ENCODE results near the gene SH3PXD2A. TPM values are rescaled to one million over a fixed set of nuclear protein-coding genes. Genes with fewer than 3 reads are reported as not detected.
A peak's percentile ranks its signal among the peaks of the same experiment; 100 is the strongest.

Gene SH3PXD2A
- total RNA-seq, 4 donors from 2014 or later, result 55.7 to 71.8 (median 66.8) TPM

DNA sequence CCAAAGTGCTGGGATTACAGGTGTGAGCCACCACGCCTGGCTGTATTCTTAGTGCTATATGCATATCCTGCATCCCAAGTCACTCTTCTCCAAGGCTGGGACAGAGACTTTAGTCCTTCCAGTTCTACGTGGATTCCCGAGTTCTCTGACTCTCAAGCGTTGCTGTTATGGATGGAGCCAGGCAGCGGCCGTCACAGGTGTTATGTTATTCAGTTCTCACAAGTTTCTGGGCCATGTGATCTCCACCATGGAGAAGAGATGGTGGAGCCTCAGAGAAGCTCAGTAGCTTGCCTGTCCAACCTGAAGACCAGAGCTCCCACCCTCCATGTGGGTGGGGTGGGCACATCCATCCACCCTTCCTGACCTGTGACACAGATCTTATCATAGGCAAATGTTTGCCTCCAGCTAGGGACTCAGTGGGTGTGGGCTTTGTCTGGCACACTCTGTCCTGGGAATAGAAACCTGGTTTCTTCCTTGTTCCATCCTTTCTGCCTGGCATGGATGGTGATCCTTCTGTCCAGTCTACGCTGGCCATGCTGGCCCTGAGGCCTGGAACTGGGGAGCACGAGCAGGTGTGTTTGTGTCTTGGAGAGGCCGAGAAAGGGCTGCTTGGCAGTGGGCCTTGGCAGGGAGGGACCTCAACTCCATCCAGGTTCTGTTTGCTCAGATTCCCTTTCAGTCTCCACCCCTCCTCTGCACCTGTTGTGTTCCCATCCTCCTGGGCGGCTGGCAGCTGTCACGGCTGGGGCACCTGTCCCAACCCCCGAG is 306.6 kb downstream of the SH3PXD2A start:
- Histone ChIP-seq H3K36me3 (no peaks in the 10 kb centered on the region), H3K27me3 (no peaks in the 10 kb centered on the region), H3K9me3 (no peaks in the 10 kb centered on the region), H3K4me3 (no peak overlapping the region), H3K27ac (no peak overlapping the region), H3K4me1 (no peaks in the 10 kb centered on the region)
- 81% methylated on average over 12 of the region's 12 CpGs for WGBS
- TF ChIP-seq POLR2AphosphoS5 (IDR thresholded peaks at IDR 0.05) (no peak), EP300 (IDR thresholded peaks at IDR 0.05) (no peak), POLR2A (IDR thresholded peaks at IDR 0.05) (no peak)
- TF ChIP-seq, protein P1, sequence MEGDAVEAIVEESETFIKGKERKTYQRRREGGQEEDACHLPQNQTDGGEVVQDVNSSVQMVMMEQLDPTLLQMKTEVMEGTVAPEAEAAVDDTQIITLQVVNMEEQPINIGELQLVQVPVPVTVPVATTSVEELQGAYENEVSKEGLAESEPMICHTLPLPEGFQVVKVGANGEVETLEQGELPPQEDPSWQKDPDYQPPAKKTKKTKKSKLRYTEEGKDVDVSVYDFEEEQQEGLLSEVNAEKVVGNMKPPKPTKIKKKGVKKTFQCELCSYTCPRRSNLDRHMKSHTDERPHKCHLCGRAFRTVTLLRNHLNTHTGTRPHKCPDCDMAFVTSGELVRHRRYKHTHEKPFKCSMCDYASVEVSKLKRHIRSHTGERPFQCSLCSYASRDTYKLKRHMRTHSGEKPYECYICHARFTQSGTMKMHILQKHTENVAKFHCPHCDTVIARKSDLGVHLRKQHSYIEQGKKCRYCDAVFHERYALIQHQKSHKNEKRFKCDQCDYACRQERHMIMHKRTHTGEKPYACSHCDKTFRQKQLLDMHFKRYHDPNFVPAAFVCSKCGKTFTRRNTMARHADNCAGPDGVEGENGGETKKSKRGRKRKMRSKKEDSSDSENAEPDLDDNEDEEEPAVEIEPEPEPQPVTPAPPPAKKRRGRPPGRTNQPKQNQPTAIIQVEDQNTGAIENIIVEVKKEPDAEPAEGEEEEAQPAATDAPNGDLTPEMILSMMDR (IDR thresholded peaks at IDR 0.05), result no peak
- peak; percentile 31 to 40 for DNase-seq (ENCODE audit: low spot score in 2 of 2)

DNA sequence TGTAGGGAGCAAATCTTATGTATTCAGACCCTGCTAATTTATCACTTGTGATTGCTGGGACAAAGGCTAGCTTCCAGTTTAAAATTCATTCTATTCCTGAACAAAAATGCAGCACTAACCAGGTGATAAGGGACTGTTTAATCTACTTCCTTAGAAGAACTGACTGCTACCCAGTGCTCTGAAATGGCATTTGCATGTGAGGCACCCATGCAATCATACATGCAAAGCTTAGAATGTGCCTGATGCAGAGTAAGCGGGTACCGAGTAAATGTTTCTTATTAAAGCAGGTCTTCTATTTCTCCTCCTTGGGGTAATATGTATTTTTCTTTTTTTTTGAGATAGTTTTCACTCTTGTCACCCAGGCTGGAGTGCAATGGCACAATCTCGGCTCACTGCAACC is 307.4 kb downstream of the SH3PXD2A start:
- peak in 1 of 2 donors; percentile 28 for DNase-seq (ENCODE audit: low spot score in 2 of 2)
- 93% methylated on average over 3 of the region's 3 CpGs for WGBS
- TF ChIP-seq EP300 (IDR thresholded peaks at IDR 0.05), result no peak
- TF ChIP-seq, protein P1 (IDR thresholded peaks at IDR 0.05), result no peak
- no peak for TF ChIP-seq POLR2A (IDR thresholded peaks at IDR 0.05)
- no peak for TF ChIP-seq POLR2AphosphoS5 (IDR thresholded peaks at IDR 0.05)
- Histone ChIP-seq H3K9me3 (no peaks in the 10 kb centered on the region), H3K27ac (no peak overlapping the region), H3K27me3 (no peaks in the 10 kb centered on the region), H3K36me3 (no peaks in the 10 kb centered on the region), H3K4me3 (no peak overlapping the region), H3K4me1 (peaks cover 5% of the 10 kb centered on the region)

DNA sequence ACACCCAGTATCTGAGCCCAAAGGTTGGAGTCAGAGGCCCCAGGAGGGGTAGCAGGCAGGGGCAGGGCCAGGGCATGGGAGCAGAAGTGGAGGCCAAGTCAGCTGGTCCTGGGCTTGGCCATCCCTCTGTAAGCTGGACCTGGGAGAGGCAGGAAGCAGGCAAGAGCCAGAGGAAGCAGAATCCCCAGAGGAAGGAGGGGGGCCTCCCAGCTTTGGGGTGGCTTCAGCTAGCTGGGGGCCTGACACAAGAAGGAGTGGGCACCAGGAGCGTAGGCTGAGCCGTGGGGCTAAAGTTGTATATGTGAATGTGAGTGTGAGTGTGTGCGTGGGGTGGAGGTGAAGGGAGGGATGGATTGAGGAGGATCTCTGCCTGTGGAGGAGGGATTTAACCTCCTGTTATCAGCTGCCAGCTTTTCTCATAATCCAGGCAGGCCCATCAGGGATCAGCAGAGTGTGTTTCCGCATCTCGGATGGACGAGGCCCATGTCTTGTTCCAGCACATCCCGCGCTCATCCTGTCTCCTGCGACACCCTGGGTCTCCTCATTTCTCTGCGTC is 307.9 kb downstream of the SH3PXD2A start:
- TF ChIP-seq EP300 (IDR thresholded peaks at IDR 0.05) (no peak), POLR2AphosphoS5 (IDR thresholded peaks at IDR 0.05) (no peak), POLR2A (IDR thresholded peaks at IDR 0.05) (no peak)
- TF ChIP-seq, protein P1 (IDR thresholded peaks at IDR 0.05), result no peak
- Histone ChIP-seq H3K36me3 (no peaks in the 10 kb centered on the region), H3K4me3 (no peak overlapping the region), H3K27ac (no peak overlapping the region), H3K9me3 (no peaks in the 10 kb centered on the region), H3K27me3 (no peaks in the 10 kb centered on the region), H3K4me1 (peaks cover 9% of the 10 kb centered on the region)
- WGBS, result 88% methylated on average over 10 of the region's 10 CpGs
- peak; percentile 46 to 70 for DNase-seq (ENCODE audit: low spot score in 2 of 2)

DNA sequence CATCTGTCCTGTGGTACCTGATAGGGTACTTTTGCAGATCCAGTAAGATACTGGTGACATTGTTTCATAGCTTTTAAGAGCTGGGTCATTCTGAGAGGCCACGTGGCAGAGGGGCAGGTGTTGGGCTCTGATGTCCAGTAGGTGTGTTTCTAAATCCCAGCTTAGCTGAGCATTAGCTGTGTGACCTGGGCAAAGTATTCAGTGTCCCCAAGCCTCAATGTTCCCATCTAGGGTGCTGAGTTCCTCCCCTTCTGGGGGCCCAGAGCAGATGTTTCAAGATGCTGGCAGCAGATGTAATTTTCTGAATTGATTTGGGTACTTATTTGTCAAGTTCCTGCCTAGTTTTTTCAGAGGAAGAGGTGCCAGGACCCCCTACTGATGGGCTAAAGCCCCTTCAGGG is 309.0 kb downstream of the SH3PXD2A start:
- no peak overlapping the region for H3K27ac ChIP-seq

More for the DNA sequence above, 309.0 kb downstream of the SH3PXD2A start:
- H3K9me3 ChIP-seq, result no peaks in the 10 kb centered on the region
- WGBS, result 100% methylated on average over 1 of the region's 1 CpG
- no peaks in the 10 kb centered on the region for H3K36me3 ChIP-seq
- H3K27me3 ChIP-seq, result no peaks in the 10 kb centered on the region
- no peak overlapping the region for H3K4me3 ChIP-seq
- peaks cover 9% of the 10 kb centered on the region for H3K4me1 ChIP-seq
- TF ChIP-seq POLR2A (IDR thresholded peaks at IDR 0.05) (no peak), POLR2AphosphoS5 (IDR thresholded peaks at IDR 0.05) (no peak)
- TF ChIP-seq, protein P1 (IDR thresholded peaks at IDR 0.05), result no peak
- DNase-seq (ENCODE audit: low spot score in 2 of 2), result peak; percentile 18 to 41
